Measurements from ENCODE around the gene RBM4B. TPM values are rescaled to one million over a fixed set of nuclear protein-coding genes. Genes with fewer than 3 reads are reported as not detected.

RBM4B gene
- total and polyA plus RNA-seq, 2 of the 13 experiments (the other 11 are each of a cell fraction or from before 2014, with no cell fraction given), result 25.8 to 32.4 TPM

DNA sequence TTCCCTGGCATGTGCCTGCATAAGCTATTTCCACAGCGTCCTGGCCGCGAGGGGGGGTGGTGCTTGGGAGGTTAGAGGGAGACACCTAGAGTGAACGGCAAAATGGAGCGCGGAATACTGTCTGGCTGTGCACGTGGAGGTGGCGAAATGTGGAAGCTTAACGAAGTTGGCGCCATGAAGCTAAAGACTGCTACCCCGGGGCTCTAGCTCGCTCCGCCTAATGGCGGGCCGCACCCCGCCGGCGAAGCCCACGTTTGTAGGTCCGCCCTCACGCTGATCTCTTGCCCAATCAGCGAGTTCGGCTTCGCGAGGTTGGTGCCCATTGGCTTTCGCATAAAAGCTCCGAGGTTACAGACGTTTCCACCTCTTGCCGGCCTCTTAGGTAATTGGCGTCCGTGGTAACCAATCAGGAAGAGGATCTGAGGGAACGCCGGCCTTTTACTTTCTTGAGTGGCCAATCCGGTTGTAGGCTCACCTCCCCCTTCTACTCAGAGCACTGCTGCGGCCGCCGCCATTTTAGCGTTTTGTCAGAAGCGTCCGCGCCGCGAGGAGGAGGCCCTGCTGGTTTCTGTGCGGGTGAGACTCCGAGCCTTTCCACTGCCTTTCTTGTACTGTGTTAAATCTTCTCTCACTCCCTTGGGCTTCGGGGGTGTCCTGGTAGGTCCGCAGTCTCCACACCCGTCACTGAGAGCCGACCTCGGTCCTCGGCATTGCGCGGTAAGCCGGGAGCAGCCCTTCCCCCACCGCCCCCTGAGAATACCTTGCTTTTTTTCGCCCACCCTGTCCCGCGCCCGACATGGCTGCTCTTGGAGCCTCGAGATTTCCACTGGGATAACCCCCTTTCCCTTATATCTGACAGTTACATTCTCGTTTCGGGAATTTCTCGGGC lies 39.3 kb downstream of the RBM4B start, which contains the start of gene RBM4 (continued):
- TF ChIP-seq ZSCAN25 (CRISPR knock-in tag; IDR thresholded peaks at IDR 0.05) (no peak), ZMYM2 (CRISPR knock-in tag; IDR thresholded peaks at IDR 0.05) (no peak), THAP11 (CRISPR knock-in tag; IDR thresholded peaks at IDR 0.05) (peak; percentile 74), TBP (CRISPR knock-in tag; IDR thresholded peaks at IDR 0.05) (no peak), ZNF776 (CRISPR knock-in tag; IDR thresholded peaks at IDR 0.05) (peak; percentile 67; the same call in 1 of the 2 replicates), ZNF33B (CRISPR knock-in tag; IDR thresholded peaks at IDR 0.05) (no peak), DR1 (CRISPR knock-in tag; IDR thresholded peaks at IDR 0.05) (peak; percentile 18; the same call in 1 of the 2 replicates), JARID2 (CRISPR knock-in tag; IDR thresholded peaks at IDR 0.05; ENCODE audit: insufficient replicate concordance) (no peak), CBX5 (CRISPR knock-in tag; IDR thresholded peaks at IDR 0.05; ENCODE audit: borderline replicate concordance) (no peak), ZNF44 (CRISPR knock-in tag; IDR thresholded peaks at IDR 0.05) (no peak), JUND (CRISPR knock-in tag; IDR thresholded peaks at IDR 0.05) (no peak), ZSCAN31 (CRISPR knock-in tag; IDR thresholded peaks at IDR 0.05; ENCODE audit: low read depth) (peak; percentile 59; the same call in 1 of the 2 replicates), MIXL1 (CRISPR knock-in tag; IDR thresholded peaks at IDR 0.05) (no peak; the same call in 1 of the 2 replicates), ZSCAN30 (CRISPR knock-in tag; IDR thresholded peaks at IDR 0.05) (no peak), TFDP1 (CRISPR knock-in tag; IDR thresholded peaks at IDR 0.05; ENCODE audit: borderline replicate concordance) (peak; percentile 82; the same call in 1 of the 2 replicates), KDM5A (IDR thresholded peaks at IDR 0.05; ENCODE audit: borderline replicate concordance, low read length) (peak; percentile 55), ZNF737 (CRISPR knock-in tag; IDR thresholded peaks at IDR 0.05; ENCODE audit: borderline replicate concordance) (no peak), ZMAT3 (CRISPR knock-in tag; conservative IDR thresholded peaks at IDR 0.05) (0 out of 2 replicates have a peak, but pooled peaks have one; percentile 13), RBM39 (IDR thresholded peaks at IDR 0.05; ENCODE audit: low read depth, low read length, poor library complexity, severe bottlenecking) (peak; percentile 69), PHF5A (CRISPR knock-in tag; IDR thresholded peaks at IDR 0.05; ENCODE audit: low read depth, unreplicated experiment) (peak; percentile 25), ZNF616 (CRISPR knock-in tag; IDR thresholded peaks at IDR 0.05; ENCODE audit: low read depth) (no peak), ARNTL (CRISPR knock-in tag; IDR thresholded peaks at IDR 0.05) (no peak), ATF7-NPFF (CRISPR knock-in tag; IDR thresholded peaks at IDR 0.05; ENCODE audit: low read depth) (no peak), KDM4B (CRISPR knock-in tag; IDR thresholded peaks at IDR 0.05) (0 out of 2 replicates have a peak, but pooled peaks have one; percentile 19), KLF15 (CRISPR knock-in tag; IDR thresholded peaks at IDR 0.05; ENCODE audit: borderline replicate concordance) (peak; percentile 18; the same call in 1 of the 2 replicates), GATAD2A (CRISPR knock-in tag; IDR thresholded peaks at IDR 0.05) (no peak), ZNF781 (CRISPR knock-in tag; IDR thresholded peaks at IDR 0.05; ENCODE audit: borderline replicate concordance, not compliant biosample characterization) (peak; percentile 72)
- TF ChIP-seq, protein P1, sequence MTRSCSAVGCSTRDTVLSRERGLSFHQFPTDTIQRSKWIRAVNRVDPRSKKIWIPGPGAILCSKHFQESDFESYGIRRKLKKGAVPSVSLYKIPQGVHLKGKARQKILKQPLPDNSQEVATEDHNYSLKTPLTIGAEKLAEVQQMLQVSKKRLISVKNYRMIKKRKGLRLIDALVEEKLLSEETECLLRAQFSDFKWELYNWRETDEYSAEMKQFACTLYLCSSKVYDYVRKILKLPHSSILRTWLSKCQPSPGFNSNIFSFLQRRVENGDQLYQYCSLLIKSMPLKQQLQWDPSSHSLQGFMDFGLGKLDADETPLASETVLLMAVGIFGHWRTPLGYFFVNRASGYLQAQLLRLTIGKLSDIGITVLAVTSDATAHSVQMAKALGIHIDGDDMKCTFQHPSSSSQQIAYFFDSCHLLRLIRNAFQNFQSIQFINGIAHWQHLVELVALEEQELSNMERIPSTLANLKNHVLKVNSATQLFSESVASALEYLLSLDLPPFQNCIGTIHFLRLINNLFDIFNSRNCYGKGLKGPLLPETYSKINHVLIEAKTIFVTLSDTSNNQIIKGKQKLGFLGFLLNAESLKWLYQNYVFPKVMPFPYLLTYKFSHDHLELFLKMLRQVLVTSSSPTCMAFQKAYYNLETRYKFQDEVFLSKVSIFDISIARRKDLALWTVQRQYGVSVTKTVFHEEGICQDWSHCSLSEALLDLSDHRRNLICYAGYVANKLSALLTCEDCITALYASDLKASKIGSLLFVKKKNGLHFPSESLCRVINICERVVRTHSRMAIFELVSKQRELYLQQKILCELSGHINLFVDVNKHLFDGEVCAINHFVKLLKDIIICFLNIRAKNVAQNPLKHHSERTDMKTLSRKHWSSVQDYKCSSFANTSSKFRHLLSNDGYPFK (CRISPR knock-in tag; IDR thresholded peaks at IDR 0.05; ENCODE audit: borderline replicate concordance), result peak; percentile 92; the same call in 1 of the 2 replicates

All from HepG2 (cell line).